WERI-Rb-1 (cell line): ENCODE data around the gene SMOC2.

Experiments used
- DNase-seq: peaks from one replicate; pipeline ENCODE4 v3.0.0-alpha.2; 2020
- H3K27ac ChIP-seq: fragments of 250-450 bp; sonication (Bioruptor Pico); 2 replicates; pipeline ENCODE4 v1.5.1; 2020; ENCODE audit warnings: mild to moderate bottlenecking, moderate library complexity
- H3K27me3 ChIP-seq: fragments of 250-450 bp; sonication (Bioruptor Pico); 2 replicates; pipeline ENCODE4 v1.5.1; 2021; ENCODE audit warnings: mild to moderate bottlenecking, low read depth, moderate library complexity; ENCODE audit not compliant: insufficient read depth, severe bottlenecking
- H3K36me3 ChIP-seq: fragments of 250-450 bp; sonication (Bioruptor Pico); 2 replicates; pipeline ENCODE4 v1.5.1; 2020; ENCODE audit warnings: mild to moderate bottlenecking, moderate library complexity
- H3K4me3 ChIP-seq: 2 replicates; pipeline ENCODE4 v1.5.1; 2011; ENCODE audit warnings: low read depth, mild to moderate bottlenecking, control low read depth, low read length
- H3K9me3 ChIP-seq: fragments of 250-450 bp; sonication (Bioruptor Pico); 2 replicates; pipeline ENCODE4 v1.5.1; 2021; ENCODE audit warnings: mild to moderate bottlenecking, moderate library complexity; ENCODE audit not compliant: severe bottlenecking
- TF ChIP-seq, protein P1 (sequence below): IDR thresholded peaks from 2 replicates; pipeline ENCODE4 v1.5.1; 2011; ENCODE audit warnings: low read depth, mild to moderate bottlenecking, control low read depth, inconsistent platforms, low read length

The SMOC2 gene

DNA sequence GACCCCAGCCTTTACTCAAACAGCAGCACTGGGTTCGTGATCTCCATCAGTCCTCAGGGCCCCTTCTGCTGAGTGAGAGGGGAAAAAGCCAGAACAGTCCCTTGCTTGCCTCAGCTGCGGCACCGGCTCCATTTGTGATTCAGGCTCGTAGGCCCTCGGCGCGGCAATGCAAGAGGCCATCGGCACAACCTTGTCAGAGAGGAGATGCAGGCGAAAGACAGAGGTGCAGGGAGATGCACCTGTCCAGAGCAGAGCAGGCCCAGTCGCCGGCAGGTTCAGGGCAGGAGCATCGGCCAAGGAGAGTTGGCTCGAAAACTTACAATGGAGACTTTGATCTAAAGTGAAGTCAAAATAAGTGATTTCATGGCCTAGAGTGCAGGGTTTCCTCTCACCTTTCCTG is 171.6 kb downstream of the SMOC2 start:
- no peaks in the 10 kb centered on the region for H3K36me3 ChIP-seq
- no peak for DNase-seq
- no peak overlapping the region for H3K4me3 ChIP-seq
- TF ChIP-seq, protein P1, sequence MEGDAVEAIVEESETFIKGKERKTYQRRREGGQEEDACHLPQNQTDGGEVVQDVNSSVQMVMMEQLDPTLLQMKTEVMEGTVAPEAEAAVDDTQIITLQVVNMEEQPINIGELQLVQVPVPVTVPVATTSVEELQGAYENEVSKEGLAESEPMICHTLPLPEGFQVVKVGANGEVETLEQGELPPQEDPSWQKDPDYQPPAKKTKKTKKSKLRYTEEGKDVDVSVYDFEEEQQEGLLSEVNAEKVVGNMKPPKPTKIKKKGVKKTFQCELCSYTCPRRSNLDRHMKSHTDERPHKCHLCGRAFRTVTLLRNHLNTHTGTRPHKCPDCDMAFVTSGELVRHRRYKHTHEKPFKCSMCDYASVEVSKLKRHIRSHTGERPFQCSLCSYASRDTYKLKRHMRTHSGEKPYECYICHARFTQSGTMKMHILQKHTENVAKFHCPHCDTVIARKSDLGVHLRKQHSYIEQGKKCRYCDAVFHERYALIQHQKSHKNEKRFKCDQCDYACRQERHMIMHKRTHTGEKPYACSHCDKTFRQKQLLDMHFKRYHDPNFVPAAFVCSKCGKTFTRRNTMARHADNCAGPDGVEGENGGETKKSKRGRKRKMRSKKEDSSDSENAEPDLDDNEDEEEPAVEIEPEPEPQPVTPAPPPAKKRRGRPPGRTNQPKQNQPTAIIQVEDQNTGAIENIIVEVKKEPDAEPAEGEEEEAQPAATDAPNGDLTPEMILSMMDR = no peak
- H3K27ac ChIP-seq = no peak overlapping the region
- H3K27me3 ChIP-seq = no peaks in the 10 kb centered on the region
- H3K9me3 ChIP-seq = peaks cover 2% of the 10 kb centered on the region

DNA sequence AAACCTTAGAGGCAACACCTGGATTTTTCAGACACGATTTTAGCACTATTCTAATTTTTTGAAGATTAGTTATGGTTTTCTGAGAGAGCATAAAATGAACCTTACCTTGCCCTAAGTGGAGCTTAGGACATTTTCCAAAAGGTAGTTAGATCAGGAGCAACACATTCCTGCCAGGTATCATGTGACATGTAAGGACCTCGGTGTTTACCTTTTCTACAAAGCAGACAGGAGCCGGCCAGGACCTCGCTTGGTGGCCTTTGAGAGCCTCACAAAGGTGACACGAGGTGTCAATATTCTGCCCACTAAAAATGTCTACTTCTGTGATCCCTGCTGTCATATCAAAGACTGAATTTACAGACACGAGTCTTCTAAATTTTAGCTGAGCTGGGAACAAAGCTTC is 174.9 kb downstream of the SMOC2 start:
- no peak for DNase-seq
- H3K36me3 ChIP-seq = no peaks in the 10 kb centered on the region
- no peaks in the 10 kb centered on the region for H3K27me3 ChIP-seq
- TF ChIP-seq, protein P1 = no peak
- no peak overlapping the region for H3K27ac ChIP-seq
- H3K9me3 ChIP-seq = peaks cover 2% of the 10 kb centered on the region
- H3K4me3 ChIP-seq = no peak overlapping the region

DNA sequence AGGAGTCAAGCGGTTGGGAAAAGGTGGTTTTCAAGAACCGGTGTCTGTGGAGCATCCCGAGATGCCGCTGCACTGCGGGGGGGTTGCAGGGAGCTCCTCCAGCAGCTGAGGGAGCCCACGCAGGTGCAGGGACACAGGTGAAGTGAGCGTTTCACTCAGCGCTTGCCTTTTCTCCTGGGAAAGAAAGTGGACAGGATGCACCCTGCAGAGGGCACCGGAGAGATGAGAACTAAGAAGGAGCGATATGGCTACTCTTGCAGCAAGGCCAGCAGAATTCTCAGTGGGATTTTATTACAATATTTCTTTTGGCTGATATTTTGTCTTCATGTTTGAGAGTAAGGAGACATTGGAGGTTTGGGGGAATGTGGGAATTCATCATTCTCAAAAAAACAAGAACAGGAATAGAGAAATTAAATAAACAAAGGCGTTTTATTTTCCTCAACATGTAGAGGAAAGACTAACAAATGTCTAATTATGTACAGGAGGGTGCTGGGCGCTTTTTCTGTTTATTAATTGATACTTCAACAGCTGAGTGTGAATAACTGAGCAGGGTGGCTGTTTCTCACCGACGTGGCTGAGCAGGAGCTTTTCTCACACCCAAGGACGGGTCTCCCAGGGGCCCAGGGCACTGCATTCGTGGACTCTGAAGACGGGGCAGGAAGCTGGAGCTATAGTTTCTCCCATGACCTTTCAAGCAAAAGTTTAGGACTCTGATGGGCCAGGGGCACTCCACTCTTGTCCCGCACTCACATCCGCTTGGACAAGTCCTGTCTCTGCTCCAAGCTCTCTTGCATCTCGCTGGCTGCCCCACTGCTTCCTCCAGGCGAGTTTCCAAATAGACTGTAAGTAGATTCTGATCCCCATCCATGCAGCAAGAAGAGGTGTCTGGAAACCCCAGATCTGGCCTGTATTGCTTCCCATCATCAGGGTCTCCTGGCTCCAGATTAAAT is 176.1 kb downstream of the SMOC2 start:
- Histone ChIP-seq H3K36me3 (no peaks in the 10 kb centered on the region), H3K27me3 (no peaks in the 10 kb centered on the region), H3K27ac (no peak overlapping the region), H3K9me3 (peaks cover 7% of the 10 kb centered on the region), H3K4me3 (no peak overlapping the region)
- TF ChIP-seq, protein P1 = peak; percentile 57
- DNase-seq = peak; percentile 43

DNA sequence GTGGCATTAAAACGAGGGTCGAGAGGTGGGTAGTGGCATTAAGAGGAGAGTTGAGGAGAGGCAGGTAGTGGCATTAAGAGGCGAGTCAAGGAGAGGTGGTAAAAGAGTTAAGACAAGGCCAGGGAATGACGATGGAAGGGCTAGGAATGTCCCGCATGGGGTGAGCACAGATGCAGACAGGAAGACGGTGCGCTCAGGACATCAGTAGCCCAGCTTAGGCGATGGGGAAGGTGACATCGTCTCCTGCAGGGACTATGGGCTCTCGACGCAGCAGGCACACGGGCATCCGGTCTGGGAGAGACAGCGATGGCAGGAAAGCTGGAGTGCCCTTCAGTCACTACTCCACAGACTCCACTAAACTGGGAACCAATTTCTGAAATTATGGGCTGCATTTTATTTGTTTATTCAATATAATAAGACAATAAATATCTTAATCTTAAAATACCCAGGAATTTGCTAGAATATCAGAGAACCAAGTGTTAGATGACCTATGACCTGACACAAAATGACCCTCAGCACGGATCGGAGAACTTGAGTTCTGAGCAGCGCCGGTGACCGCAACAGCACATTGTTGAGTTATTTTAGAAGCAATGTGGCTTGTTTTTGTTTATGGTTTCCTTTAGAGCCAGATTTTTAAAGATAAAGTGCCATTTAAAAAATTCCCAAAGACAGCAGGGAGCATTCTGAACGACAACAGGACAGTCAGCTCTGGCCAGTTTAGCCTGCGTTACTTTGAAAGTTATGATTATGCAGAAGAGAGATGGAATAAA is 177.7 kb downstream of the SMOC2 start:
- peaks cover 8% of the 10 kb centered on the region for H3K9me3 ChIP-seq
- no peak overlapping the region for H3K4me3 ChIP-seq
- TF ChIP-seq, protein P1 = no peak
- DNase-seq = no peak
- H3K27me3 ChIP-seq = no peaks in the 10 kb centered on the region
- no peak overlapping the region for H3K27ac ChIP-seq
- H3K36me3 ChIP-seq = no peaks in the 10 kb centered on the region

DNA sequence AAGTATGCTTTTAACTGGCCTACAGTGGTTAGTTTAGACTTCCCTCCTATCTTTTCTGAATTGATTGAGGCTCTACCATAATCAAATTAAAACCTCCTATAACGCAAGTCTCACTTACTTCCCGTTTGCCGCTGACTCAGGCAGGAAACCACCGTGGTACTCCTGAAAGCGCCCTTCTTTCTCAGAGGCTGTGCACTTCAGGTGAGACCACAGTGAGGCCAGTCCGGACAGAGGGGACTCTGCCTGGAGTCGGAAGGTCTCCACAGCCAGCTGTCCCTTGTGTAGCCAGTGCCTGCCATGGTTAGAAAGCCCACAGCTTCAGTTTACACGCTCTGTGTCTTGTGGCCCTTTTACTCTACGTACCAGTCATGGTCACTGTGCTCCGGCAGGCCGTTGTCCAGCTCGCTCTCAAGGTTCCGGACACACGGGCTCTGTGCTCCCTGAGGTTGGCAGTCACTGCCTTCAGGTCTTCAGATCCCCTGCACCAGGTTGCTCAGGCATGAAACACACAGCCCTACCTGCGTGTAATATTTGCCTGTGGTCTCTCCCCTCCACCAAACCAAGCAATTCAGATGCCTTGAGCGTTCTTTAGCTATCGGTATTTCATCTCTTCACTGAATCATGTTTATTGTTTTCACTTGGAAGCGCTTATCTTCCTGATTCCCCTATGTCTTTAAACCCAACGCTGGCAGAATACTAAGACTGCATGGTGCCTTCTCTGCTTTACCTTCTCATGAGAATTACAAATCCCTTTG is 178.8 kb downstream of the SMOC2 start:
- Histone ChIP-seq H3K27me3 (no peaks in the 10 kb centered on the region), H3K9me3 (peaks cover 8% of the 10 kb centered on the region), H3K4me3 (no peak overlapping the region), H3K36me3 (no peaks in the 10 kb centered on the region), H3K27ac (no peak overlapping the region)
- DNase-seq = no peak
- TF ChIP-seq, protein P1 = no peak
